H1 (cell line): ENCODE measurements around the gene OCEL1. TPM values are rescaled to one million over a fixed set of nuclear protein-coding genes. Genes with fewer than 3 reads are reported as not detected.

ENCODE experiments used
- CTCF ChIA-PET: fragments of 300-600 bp; sonication (Branson Sonifier 250); formaldehyde crosslinking; loops from one replicate; lab custom pipeline; 2021; ENCODE audit not compliant: partially characterized antibody; lab: Charles Lee
- POLR2A ChIA-PET: fragments of 300-600 bp; sonication (Branson Sonifier 250); formaldehyde crosslinking; loops from one replicate; lab custom pipeline; 2021; ENCODE audit warnings: inconsistent platforms; ENCODE audit not compliant: partially characterized antibody; lab: Charles Lee
- DNase-seq, 2 experiments: peaks; one replicate each; pipeline versions ENCODE4 v3.0.0 to v3.0.0-alpha.2; 2010 to 2022; ENCODE audit warnings: low spot score in 2 of 2, low read depth in 1 of 2, mixed read lengths in 1 of 2
- FAIRE-seq: peaks from 2 replicates; lab custom pipeline; 2011; peaks lifted over from hg19 to GRCh38; lab: Jason Lieb, UNC
- H2AFZ ChIP-seq: 2 replicates; pipeline ENCODE4 v1.8.1; 2012; ENCODE audit warnings: low read length, inconsistent platforms
- H2AK5ac ChIP-seq: 2 replicates; pipeline ENCODE4 v1.6.1; 2013; ENCODE audit warnings: low read depth, low read length
- H2BK120ac ChIP-seq: replicated peaks from 2 replicates; pipeline ENCODE3; 2013; ENCODE audit warnings: low read depth, low read length, inconsistent platforms
- H2BK12ac ChIP-seq: 2 replicates; pipeline ENCODE4 v1.6.1; 2013; ENCODE audit warnings: low read depth, low read length
- H2BK15ac ChIP-seq: 2 replicates; pipeline ENCODE4 v1.6.1; 2013; ENCODE audit warnings: low read length
- H2BK20ac ChIP-seq: 2 replicates; pipeline ENCODE4 v1.6.1; 2013; ENCODE audit warnings: low read length
- H2BK5ac ChIP-seq: 2 replicates; pipeline ENCODE4 v1.6.1; 2013; ENCODE audit warnings: low read depth, low read length
- H3K14ac ChIP-seq: 2 replicates; pipeline ENCODE4 v1.6.1; 2013; ENCODE audit warnings: inconsistent platforms; ENCODE audit not compliant: insufficient read length
- H3K18ac ChIP-seq: 2 replicates; pipeline ENCODE4 v1.6.1; 2013; ENCODE audit warnings: low read length; ENCODE audit errors: extremely low read depth
- H3K23ac ChIP-seq: 2 replicates; pipeline ENCODE4 v1.6.1; 2013; ENCODE audit warnings: inconsistent platforms; ENCODE audit not compliant: insufficient read length
- H3K23me2 ChIP-seq: 2 replicates; pipeline ENCODE4 v1.6.1; 2013; ENCODE audit warnings: low read depth, low read length
- H3K27ac ChIP-seq: 2 replicates; pipeline ENCODE4 v1.6.1; 2011; ENCODE audit warnings: low read depth, low read length, inconsistent platforms
- H3K27me3 ChIP-seq, 4 experiments: replicated peaks in 1 of 4; 1 replicate in 1 of 4; 2 replicates in 3 of 4; pipeline versions ENCODE4 v1.6.1 to v1.8.1; 2011 to 2013; ENCODE audit warnings: low read length in 3 of 4, mild to moderate bottlenecking in 3 of 4, inconsistent platforms in 2 of 4, mixed read lengths in 2 of 4, moderate library complexity in 1 of 4; ENCODE audit not compliant: control insufficient read depth in 3 of 4, insufficient read depth in 3 of 4; ENCODE audit errors: extremely low read depth in 1 of 4
- H3K36me3 ChIP-seq, 4 experiments: 2 replicates each; pipeline versions ENCODE4 v1.6.1 to v1.8.1; 2011 to 2013; ENCODE audit warnings: mild to moderate bottlenecking in 4 of 4, low read length in 3 of 4, moderate library complexity in 2 of 4, control low read depth in 1 of 4, inconsistent platforms in 1 of 4; ENCODE audit not compliant: insufficient read depth in 4 of 4, control insufficient read depth in 2 of 4
- H3K4ac ChIP-seq: replicated peaks from 2 replicates; pipeline ENCODE3; 2013; ENCODE audit warnings: low read length, low read depth, mixed read lengths, inconsistent platforms; ENCODE audit not compliant: insufficient read length
- H3K4me1 ChIP-seq, 4 experiments: replicated peaks in 1 of 4; 1 replicate in 1 of 4; 2 replicates in 3 of 4; pipeline versions ENCODE4 v1.6.1 to v1.8.1; 2011 to 2013; ENCODE audit warnings: low read length in 3 of 4, inconsistent platforms in 2 of 4, mixed read lengths in 1 of 4; ENCODE audit not compliant: insufficient read depth in 4 of 4, control insufficient read depth in 3 of 4
- H3K4me2 ChIP-seq, 2 experiments: 2 replicates each; pipeline versions ENCODE4 v1.6.1 to v1.8.1; 2011 to 2013; ENCODE audit warnings: low read depth in 2 of 2, low read length in 2 of 2, control low read depth in 1 of 2, inconsistent platforms in 1 of 2, mild to moderate bottlenecking in 1 of 2; ENCODE audit not compliant: insufficient read depth in 1 of 2
- H3K4me3 ChIP-seq, 4 experiments: fragments of 200-600, 300-600 bp in 1 of 4; sonication (generic), shearing (Covaris generic), sonication (Bioruptor Twin) in 1 of 4; 2 replicates each; pipeline versions ENCODE4 v1.5.1 to v1.8.1; 2011 to 2016; ENCODE audit warnings: low read length in 4 of 4, low read depth in 3 of 4, control low read depth in 2 of 4, inconsistent platforms in 2 of 4, mild to moderate bottlenecking in 2 of 4, mixed read lengths in 1 of 4, moderate library complexity in 1 of 4; ENCODE audit not compliant: insufficient read depth in 2 of 4; ENCODE audit errors: extremely low read depth in 1 of 4
- H3K56ac ChIP-seq: replicated peaks from 2 replicates; pipeline ENCODE3; 2013; ENCODE audit warnings: low read depth, mild to moderate bottlenecking, mixed read lengths, low read length, inconsistent platforms; ENCODE audit not compliant: insufficient read length
- H3K79me1 ChIP-seq: 2 replicates; pipeline ENCODE4 v1.6.1; 2013; ENCODE audit warnings: low read depth, low read length, control low read depth
- H3K79me2 ChIP-seq, 2 experiments: 2 replicates each; pipeline versions ENCODE4 v1.6.1 to v1.8.1; 2012 to 2013; ENCODE audit warnings: low read length in 2 of 2, mild to moderate bottlenecking in 2 of 2, inconsistent platforms in 1 of 2; ENCODE audit not compliant: insufficient read depth in 2 of 2, control insufficient read depth in 1 of 2
- H3K9ac ChIP-seq, 4 experiments: replicated peaks in 1 of 4; 1 replicate in 1 of 4; 2 replicates in 3 of 4; pipeline versions ENCODE4 v1.6.1 to v1.8.1; 2011 to 2013; ENCODE audit warnings: low read depth in 3 of 4, low read length in 3 of 4, control low read depth in 2 of 4, mild to moderate bottlenecking in 2 of 4, moderate library complexity in 2 of 4, inconsistent platforms in 1 of 4; ENCODE audit errors: extremely low read depth in 1 of 4
- H3K9me3 ChIP-seq, 2 experiments: 2 replicates each; pipeline versions ENCODE4 v1.6.1 to v1.8.1; 2012 to 2013; ENCODE audit warnings: mild to moderate bottlenecking in 2 of 2, moderate library complexity in 2 of 2, control low read depth in 1 of 2, inconsistent platforms in 1 of 2, low read depth in 1 of 2, low read length in 1 of 2, mixed read lengths in 1 of 2; ENCODE audit not compliant: insufficient read depth in 2 of 2
- H4K20me1 ChIP-seq, 2 experiments: replicated peaks in 1 of 2; 2 replicates each; pipeline versions ENCODE3 to v1.8.1; 2011 to 2013; ENCODE audit warnings: inconsistent platforms in 2 of 2, low read length in 2 of 2, mild to moderate bottlenecking in 1 of 2; ENCODE audit not compliant: insufficient read depth in 2 of 2, control insufficient read depth in 1 of 2
- H4K5ac ChIP-seq: 2 replicates; pipeline ENCODE4 v1.6.1; 2013; ENCODE audit warnings: low read length, low read depth, mixed read lengths, inconsistent platforms; ENCODE audit not compliant: insufficient read length
- H4K8ac ChIP-seq: 2 replicates; pipeline ENCODE4 v1.8.0; 2013; ENCODE audit warnings: mild to moderate bottlenecking, moderate library complexity, low read length, inconsistent platforms; ENCODE audit not compliant: insufficient read depth; ENCODE audit errors: extremely low read depth
- H4K91ac ChIP-seq: replicated peaks from 2 replicates; pipeline ENCODE3; 2013; ENCODE audit warnings: low read length, mixed read lengths, inconsistent platforms; ENCODE audit not compliant: insufficient read length
- CTBP2 ChIP-seq: IDR thresholded peaks from 2 replicates; pipeline ENCODE4 v1.7.0; 2011; ENCODE audit warnings: borderline replicate concordance, mild to moderate bottlenecking, moderate library complexity, mixed read lengths, low read length; ENCODE audit not compliant: insufficient read depth, insufficient read length
- EP300 ChIP-seq, 2 experiments: IDR thresholded peaks; 1 replicate in 1 of 2; 2 replicates in 1 of 2; pipeline ENCODE4 v1.6.1; 2011 to 2012; ENCODE audit warnings: low read depth in 2 of 2, low read length in 2 of 2, mild to moderate bottlenecking in 2 of 2, borderline replicate concordance in 1 of 2, inconsistent platforms in 1 of 2, moderate library complexity in 1 of 2
- HDAC6 ChIP-seq: IDR thresholded peaks from one replicate; pipeline ENCODE4 v1.7.1; 2012; ENCODE audit warnings: low read depth, mild to moderate bottlenecking, inconsistent platforms, low read length, moderate library complexity
- WGBS, 2 experiments: shearing (Covaris generic) in 1 of 2; methylation state at CpG; one replicate each; pipeline versions ENCODE4 v1.1.6 to v1.1.7; 2013 to 2015; ENCODE audit warnings: low lambda C conversion rate in 2 of 2, mixed read lengths in 2 of 2, inconsistent platforms in 1 of 2, low coverage in 1 of 2, missing lambda C conversion rate in 1 of 2; ENCODE audit not compliant: insufficient replicate concordance in 2 of 2, insufficient coverage in 1 of 2, insufficient read length in 1 of 2; ENCODE audit errors: extremely low coverage in 1 of 2, missing lambda C conversion rate in 1 of 2; 5-methylcytosine and 5-hydroxymethylcytosine counted together
- polyA plus RNA-seq, 7 experiments: library from polyadenylated mRNA; depleted of rRNA in 3 of 7; stranded (reverse) in 5 of 7; unstranded in 2 of 7; fragments of >200 nt in 5 of 7; fragments of 200-250 nt in 2 of 7; gene quantifications; 1 replicate in 5 of 7; 2 replicates in 1 of 7; 4 replicates in 1 of 7; pipeline versions ENCODE4 v1.2.1 to v1.2.3, GENCODE V29; 2011 to 2013; ENCODE audit warnings: missing spikeins in 2 of 7, mixed read lengths in 2 of 7
- total RNA-seq: library from RNA; stranded (reverse); fragmentation: NEBNext Ultra II Directional; extraction: Animal tissue kit (Norgen Biotek cat#: 25700); gene quantifications from 2 replicates; pipeline ENCODE4 v1.2.1, GENCODE V29; 2021

OCEL1 gene
- total and polyA plus RNA-seq, 2 of the 8 experiments (the other 6 are each of a cell fraction or from before 2014, with no cell fraction given), result 13.3 to 32.6 TPM

DNA sequence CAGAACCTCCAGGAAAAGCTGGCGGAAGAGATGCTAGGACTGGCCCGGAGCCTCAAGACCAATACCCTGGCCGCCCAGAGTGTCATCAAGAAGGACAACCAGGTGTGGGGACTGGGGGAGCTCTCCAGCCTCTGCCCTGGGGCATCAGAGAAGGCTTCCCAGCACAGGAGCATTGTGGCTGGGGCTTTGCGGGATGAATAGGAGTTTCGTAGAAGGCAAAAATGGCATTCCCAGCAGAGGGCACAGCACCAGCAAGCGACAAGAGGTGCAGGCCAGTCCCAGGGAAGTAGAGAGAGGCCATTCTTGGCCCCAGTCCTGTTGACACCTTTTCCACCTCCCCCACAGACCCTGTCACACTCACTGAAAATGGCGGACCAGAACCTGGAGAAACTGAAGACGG, 6.7 kb upstream of the OCEL1 start:
- H3K23ac ChIP-seq, result no peak overlapping the region
- H3K56ac ChIP-seq, result no peak overlapping the region
- no peaks in the 10 kb centered on the region; a peak in 1 of 4 replicates for H3K79me2 ChIP-seq
- H2BK120ac ChIP-seq, result no peak overlapping the region
- no peak overlapping the region for H2BK12ac ChIP-seq
- no peak overlapping the region for H3K4me3 ChIP-seq
- DNase-seq, result no peak
- 87% methylated on average over 7 of the region's 8 CpGs; no CpG with 5 or more reads in 1 of the 2 experiments for WGBS, 2 experiments
- no peak overlapping the region for H2AFZ ChIP-seq
- H2BK20ac ChIP-seq, result no peak overlapping the region
- no peak overlapping the region for H2AK5ac ChIP-seq
- no peak for FAIRE-seq
- peaks cover 2 to 6% (median 4%) of the 10 kb centered on the region in 4 experiments; a peak in 5 of 8 replicates for H3K36me3 ChIP-seq
- ChIA-PET CTCF (interaction anchor here (0.6 to 0.7 kb wide), 2 partner anchors 15 to 43 kb away, joined by 3 read pairs; no protein-coding TSS in a partner anchor), POLR2A (interaction anchor here (0.5 to 1.6 kb wide), 4 partner anchors 8 to 75 kb away, joined by 3 to 6 read pairs (median 3); no protein-coding TSS in a partner anchor)
- H3K4ac ChIP-seq, result no peak overlapping the region
- H3K27me3 ChIP-seq, result no peaks in the 10 kb centered on the region
- no peaks in the 10 kb centered on the region for H3K9me3 ChIP-seq
- no peak overlapping the region for H2BK15ac ChIP-seq
- H3K23me2 ChIP-seq, result peaks cover 7% of the 10 kb centered on the region
- H2BK5ac ChIP-seq, result no peak overlapping the region
- no peak overlapping the region for H4K91ac ChIP-seq
- H3K18ac ChIP-seq, result no peak overlapping the region
- H4K5ac ChIP-seq, result no peak overlapping the region
- no peak overlapping the region for H3K14ac ChIP-seq
- no peak overlapping the region for H4K8ac ChIP-seq
- H3K79me1 ChIP-seq, result peaks cover 4% of the 10 kb centered on the region; the same call in 1 of the 2 replicates
- no peaks in the 10 kb centered on the region for H4K20me1 ChIP-seq
- no peak overlapping the region for H3K4me2 ChIP-seq
- no peak overlapping the region for H3K27ac ChIP-seq
- peaks cover 0 to 7% (median 5%) of the 10 kb centered on the region in 4 experiments; a peak in 5 of 7 replicates for H3K4me1 ChIP-seq
- no peak overlapping the region for H3K9ac ChIP-seq
- no peak for TF ChIP-seq CTBP2
- no peak for TF ChIP-seq HDAC6
- no peak for TF ChIP-seq EP300 (IDR thresholded peaks at IDR 0.05; ENCODE audit: borderline replicate concordance in 1 of 2, low read depth in 2 of 2, low read length in 2 of 2)
